Epithelial cell of proximal tubule (primary cell): ENCODE data around the gene MAPK8IP1. TPM values are rescaled to one million over a fixed set of nuclear protein-coding genes. Genes with fewer than 3 reads are reported as not detected.
A peak's percentile ranks its signal among the peaks of the same experiment; 100 is the strongest.

Experiments
- DNase-seq: peaks from one replicate; pipeline ENCODE4 v3.0.0-alpha.2; 2011; ENCODE audit warnings: low read depth
- H3K4me3 ChIP-seq: 2 replicates; pipeline ENCODE4 v1.5.1; 2011; ENCODE audit warnings: low read depth, mild to moderate bottlenecking, low read length
- total RNA-seq: library from RNA; depleted of rRNA; stranded (reverse); fragments of >200 nt; gene quantifications from 2 replicates; pipeline ENCODE4 v1.2.3, GENCODE V29; 2015
- TF ChIP-seq, protein P1 (sequence below): conservative IDR thresholded peaks from 2 replicates; pipeline ENCODE4 v1.5.1; 2012; ENCODE audit warnings: low read depth, mild to moderate bottlenecking, low read length

MAPK8IP1 gene
- total RNA-seq, 1 donor from 2014 or later: 10.1 TPM

DNA sequence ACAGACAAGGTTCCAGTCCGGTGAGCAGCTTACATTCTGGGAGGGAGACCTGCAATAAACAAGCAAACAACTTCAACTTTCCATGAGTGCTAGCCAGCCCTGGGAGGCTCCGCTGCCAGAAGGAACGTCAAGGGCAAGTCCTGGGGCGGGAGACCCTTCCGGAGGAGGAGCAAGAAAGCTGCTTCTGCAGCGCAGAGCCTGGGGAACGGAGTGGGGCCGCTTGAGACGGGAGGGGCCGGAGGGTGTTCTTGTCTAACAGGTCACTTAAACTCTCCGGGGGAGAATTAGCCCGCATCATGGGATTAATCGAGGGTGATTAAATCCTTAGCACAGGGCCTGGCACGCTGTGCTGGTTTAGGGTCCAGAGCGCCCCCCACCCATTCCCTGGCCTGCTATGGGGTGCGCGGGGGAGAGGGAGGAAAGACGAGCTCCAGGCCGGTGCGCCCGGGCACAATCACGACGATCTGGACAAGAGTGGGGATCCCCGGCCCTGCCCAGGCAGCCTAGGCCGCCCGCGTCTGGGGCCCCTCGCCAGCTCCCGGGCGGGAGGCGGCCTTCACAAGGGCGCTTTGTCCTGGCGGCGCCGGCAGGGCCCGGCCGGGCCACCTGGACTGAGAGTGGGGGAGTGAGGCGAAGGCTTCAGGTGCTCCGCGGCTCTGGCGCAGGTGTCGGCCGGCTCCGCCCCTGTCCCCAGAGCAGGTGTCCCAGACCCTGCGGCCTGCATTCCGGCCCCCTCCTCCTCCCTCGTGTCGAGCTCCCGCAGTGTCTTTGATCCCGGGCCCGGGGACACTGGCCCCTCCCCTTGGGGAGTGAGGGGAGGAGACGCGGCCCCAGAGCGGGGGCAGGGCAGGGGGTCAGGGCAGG is 36.3 kb downstream of the MAPK8IP1 start:
- DNase-seq: no peak
- peak overlapping the region; percentile 35 for H3K4me3 ChIP-seq
- TF ChIP-seq, protein P1, sequence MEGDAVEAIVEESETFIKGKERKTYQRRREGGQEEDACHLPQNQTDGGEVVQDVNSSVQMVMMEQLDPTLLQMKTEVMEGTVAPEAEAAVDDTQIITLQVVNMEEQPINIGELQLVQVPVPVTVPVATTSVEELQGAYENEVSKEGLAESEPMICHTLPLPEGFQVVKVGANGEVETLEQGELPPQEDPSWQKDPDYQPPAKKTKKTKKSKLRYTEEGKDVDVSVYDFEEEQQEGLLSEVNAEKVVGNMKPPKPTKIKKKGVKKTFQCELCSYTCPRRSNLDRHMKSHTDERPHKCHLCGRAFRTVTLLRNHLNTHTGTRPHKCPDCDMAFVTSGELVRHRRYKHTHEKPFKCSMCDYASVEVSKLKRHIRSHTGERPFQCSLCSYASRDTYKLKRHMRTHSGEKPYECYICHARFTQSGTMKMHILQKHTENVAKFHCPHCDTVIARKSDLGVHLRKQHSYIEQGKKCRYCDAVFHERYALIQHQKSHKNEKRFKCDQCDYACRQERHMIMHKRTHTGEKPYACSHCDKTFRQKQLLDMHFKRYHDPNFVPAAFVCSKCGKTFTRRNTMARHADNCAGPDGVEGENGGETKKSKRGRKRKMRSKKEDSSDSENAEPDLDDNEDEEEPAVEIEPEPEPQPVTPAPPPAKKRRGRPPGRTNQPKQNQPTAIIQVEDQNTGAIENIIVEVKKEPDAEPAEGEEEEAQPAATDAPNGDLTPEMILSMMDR: no peak

- TF ChIP-seq, protein P1: no peak
- peak within 1 kb of the TSS; percentile 35 for H3K4me3 ChIP-seq
- no peak for DNase-seq
These were observed 37.1 kb downstream of the MAPK8IP1 start, which contains the start of gene LARGE2 for GRCh38 chr11:45922425-45923082. Gene LARGE2 (plus strand): TSS chr11:45922656. CDS start chr11:45922883, 227 bp downstream.

- no peak for DNase-seq
- H3K4me3 ChIP-seq: no peak overlapping the region
- TF ChIP-seq, protein P1: no peak
These were observed 38.8 kb downstream of the MAPK8IP1 start for GRCh38 chr11:45924036-45924915.

- TF ChIP-seq, protein P1: no peak
These were observed 39.5 kb downstream of the MAPK8IP1 start for GRCh38 chr11:45924927-45925326.

DNA sequence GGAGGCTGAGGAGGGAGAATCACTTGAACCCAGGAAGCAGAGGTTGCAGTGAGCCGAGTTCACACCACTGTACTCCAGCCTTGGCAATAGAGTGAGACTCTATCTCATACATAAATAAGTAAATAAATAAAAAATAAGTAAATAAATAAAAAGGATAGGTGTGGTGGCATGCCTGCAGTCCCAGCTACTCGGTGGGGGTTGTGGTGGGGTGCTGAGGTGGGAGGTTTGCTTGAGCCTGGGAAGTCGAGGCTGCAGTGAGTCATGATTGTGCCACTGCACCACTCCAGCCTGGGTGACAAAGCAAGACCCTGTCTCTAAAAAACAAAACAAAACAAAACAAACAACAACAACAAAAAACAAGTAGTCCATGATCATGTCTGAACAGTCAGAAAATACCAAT is 40.1 kb downstream of the MAPK8IP1 start:
- H3K4me3 ChIP-seq: no peak overlapping the region
- DNase-seq: no peak
- TF ChIP-seq, protein P1: no peak

More at GRCh38 chr11:45924927-45925326, 39.5 kb downstream of the MAPK8IP1 start:
- no peak for DNase-seq
- no peak overlapping the region for H3K4me3 ChIP-seq

DNA sequence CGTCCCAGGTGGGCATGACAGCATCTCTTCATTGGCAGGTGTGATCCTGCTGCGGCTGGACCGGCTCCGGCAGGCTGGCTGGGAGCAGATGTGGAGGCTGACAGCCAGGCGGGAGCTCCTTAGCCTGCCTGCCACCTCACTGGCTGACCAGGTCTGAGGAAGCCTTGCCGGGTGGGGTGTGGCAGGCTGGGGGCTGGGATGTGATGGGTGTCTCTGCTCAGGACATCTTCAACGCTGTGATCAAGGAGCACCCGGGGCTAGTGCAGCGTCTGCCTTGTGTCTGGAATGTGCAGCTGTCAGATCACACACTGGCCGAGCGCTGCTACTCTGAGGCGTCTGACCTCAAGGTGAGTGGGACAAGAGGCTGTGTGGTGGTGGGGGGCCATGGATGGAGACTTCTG is 40.5 kb downstream of the MAPK8IP1 start:
- DNase-seq: no peak
- TF ChIP-seq, protein P1: no peak
- H3K4me3 ChIP-seq: no peak overlapping the region
